HL-60/S4 treated with phorbol 12-myristate 13-acetate at 8.2 ng/mL for 4 days and 3 days (cell line): ENCODE results near the gene GHR.
"Not testable (repeated sequence)": the region's sequence is repeated elsewhere in the genome, so short reads cannot be mapped to it uniquely, and the experiment has no call there.

Source experiments
- in situ Hi-C: fragments of 300-500 bp; cut with MboI; formaldehyde crosslinking; loops from 2 replicates; pipeline ENCODE4 v1.15.0; 2022; ENCODE audit warnings: low sequenced_read_pairs

The GHR gene

DNA sequence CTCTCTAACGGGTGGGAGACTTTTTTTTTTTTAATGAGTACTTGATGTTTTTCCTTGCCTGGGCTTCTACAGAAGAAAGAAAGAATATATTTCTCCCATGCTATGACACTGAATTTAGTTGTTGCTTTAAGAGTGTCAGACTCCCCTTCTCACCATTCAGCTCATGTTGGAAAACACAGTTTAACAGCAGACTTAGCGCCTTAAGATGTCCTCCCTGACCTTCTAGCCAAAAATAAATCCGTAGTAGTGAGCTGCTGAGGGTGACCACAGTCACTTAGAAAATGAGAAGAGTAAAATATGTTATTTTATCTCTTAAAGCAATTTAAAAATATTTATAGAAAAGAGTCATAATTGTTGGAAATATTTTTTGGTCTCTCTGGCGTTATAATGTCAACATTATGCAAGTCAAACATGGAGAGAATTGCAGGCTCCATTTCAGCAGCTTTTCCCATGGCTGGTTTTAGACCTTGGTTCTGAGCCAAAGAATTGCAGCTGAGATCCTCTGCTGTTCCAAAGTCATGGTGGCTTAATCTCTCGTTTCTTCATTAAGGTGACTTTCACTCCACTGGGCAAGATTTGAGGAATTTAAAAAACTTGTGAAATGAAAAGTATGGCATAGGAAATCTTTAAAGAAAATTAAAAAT lies 143.5 kb downstream of the GHR start:
- in situ Hi-C loops = no loop called here

DNA sequence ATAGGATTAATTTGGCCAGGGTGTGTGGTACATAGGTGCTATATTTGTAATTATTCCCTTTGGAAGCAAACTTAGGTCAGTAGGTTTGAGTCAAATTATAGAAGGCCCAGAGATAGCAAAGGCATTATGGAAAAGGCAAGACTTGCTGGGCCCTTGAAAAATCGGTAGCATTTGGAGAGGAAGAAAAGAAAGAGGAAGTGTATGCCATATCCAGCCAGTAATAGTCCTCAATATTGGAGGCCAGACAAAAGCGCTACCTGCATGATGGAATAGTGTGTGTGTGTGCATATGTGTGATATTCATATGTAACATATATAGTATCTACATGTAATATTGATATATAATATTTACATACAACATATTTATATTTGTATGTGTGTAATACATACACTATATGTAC lies 146.1 kb downstream of the GHR start:
- in situ Hi-C loops = no loop called here

DNA sequence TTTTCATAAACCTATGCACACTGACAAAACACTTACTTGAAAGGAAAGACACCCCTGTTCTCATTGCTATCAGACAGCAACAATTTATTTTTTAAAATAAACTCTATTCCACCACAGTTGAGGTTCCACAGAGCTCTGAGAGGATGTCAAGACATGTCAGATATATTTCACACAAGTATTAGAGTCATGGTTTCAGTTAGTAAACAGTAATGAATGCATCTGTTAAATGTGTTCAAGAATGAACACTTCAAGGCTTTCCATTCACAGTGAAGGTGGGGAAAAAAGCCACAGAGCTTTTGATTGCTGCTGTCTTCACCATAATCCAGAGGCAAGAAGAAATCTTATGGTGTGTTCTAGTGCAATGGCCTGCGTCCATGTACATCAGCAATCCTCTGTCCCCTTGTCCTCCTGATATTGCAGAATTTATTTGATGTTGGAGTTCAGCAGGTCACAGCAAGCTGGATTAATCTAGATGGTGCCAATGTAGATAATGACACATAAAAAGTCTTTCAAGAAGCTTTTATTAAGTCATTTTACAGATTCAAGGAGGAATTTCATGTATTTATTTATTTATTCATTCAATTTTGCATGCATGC lies 146.8 kb downstream of the GHR start:
- in situ Hi-C loops = no loop called here

DNA sequence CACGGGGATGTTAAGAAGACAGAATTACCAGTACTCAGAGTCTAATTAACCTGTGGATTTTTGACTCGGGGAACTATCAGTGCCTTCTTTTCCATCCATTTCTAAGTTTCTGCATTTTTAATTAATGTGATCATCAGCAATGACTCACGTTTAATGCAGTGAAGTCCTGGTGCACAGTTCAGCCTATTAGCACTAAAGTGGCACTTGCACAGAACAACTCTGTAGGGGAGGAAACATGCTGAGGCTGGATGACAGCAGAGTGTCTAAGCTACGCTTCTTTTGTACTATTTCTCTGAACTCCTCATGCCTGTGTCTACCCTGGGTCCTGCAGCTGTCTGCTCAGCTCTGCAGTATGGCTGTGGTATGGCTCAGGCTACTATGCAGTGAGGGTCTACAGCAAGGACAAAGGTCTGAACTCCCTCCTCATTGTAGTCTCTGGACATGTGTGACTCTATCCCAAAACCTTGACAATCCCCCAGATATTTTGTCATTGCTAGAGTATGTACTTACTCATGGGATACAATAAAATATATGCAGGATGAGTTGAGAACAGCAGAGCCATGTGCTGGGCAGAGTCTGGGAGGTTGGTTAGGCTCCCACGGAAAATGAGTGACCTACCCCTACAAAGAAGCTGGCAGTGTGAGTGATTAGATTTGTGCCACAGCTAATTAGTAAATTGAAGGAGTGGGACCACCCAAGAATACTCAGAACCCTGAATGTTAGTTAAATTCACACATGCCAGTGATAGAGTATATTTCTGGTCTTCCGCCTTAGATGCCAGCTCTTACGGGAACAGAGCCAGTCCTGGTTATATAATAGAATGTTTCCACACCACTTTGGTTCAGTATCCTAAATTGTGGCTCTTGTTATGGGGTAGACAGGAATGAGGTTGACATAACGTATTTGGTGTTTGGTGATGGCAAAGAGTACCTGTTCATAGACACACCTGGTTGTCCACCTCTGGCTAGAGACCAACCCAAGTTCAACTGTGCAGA lies 148.0 kb downstream of the GHR start:
- in situ Hi-C loops = no loop called here

DNA sequence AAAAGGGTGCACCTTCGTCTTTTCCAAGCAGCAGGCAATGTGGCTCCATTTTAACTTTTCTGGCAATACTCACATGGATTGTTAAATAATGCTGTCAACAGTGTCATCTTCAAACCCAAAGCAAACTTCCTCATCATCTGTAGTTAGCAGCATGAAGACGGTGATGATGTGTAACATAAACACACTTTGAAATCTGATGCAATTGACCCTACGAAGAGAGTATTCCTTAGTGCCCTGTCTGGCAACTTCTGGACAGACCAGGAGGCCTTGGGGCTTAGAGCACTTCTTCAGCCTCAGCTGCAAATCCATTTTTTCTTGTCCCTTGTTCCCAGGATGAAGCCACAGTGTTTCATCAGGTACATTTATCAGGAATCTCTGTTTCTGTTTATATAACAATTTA lies 149.1 kb downstream of the GHR start:
- in situ Hi-C loops = no loop called here

DNA sequence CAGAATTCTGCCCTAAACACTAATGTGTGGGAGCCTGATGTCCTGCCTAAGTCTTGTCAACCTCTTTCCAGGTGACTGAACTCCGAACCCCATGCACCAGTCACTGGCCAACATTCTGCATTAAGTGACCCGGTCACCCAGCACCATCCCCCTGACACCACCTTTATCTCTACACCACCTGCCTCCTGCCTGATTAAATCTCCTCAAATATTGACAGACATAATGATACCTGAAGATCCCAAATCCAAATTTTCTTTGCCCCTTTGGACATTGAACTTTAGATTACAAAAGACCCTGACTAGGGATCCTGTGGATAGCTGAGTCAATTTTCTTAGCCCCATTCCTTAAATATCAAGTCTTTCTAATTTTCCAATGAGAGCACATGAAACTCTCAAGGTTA lies 150.1 kb downstream of the GHR start:
- in situ Hi-C loops = no loop called here

DNA sequence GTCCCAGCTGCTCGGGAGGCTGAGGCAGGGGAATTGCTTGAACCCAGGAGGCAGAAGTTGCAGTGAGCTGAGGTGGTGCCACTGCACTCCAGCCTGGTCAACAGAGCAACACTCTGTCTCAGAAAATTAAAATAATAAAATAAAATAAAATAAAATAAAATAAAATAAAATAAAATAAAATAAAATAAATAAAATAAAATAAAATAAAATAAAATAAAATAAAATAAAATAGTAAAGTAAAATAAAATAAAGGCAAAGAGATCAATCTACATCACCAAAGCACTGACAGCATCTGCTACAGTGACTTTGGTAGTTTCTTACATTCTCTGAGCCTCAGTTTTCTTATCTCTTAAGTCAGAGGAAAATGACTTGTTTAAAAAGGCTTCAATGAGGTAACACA lies 152.7 kb downstream of the GHR start:
- in situ Hi-C loops = not testable (repeated sequence)

DNA sequence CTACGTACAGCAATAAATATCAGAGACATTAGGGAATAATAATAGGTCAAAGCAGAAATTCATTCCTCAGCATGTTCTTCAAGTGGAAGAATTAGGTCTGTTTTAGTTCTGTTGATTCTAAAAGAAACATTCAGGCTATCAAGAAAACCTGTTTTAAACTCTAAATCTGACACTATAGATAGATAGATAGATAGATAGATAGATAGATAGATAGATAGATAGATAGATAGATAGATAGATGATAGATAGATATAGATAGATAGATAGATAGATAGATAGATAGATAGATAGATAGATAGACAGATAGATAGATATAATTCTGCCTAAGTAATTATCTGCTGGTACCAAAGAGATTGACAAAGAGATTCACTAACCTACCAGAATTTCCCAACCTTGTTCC lies 155.7 kb downstream of the GHR start:
- in situ Hi-C loops = not testable (repeated sequence)

DNA sequence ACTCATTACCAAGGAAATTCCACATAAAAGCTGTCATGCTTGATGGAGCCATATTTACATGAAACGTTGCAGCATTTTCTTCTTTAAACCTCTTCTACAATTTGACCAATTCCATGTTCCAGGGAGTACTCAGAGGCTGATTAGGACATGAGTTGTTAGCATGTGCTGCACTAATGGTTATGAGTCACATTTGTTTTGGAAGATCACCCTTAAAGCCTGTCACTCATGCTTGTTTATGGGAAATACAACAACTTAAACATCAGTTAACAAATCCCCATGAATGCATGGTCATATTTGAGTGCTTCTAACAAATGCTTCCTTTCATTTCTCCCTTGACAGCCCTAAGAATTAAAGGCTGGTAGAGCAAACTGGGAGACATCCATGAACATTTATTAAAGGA lies 156.1 kb downstream of the GHR start:
- in situ Hi-C loops = no loop called here

DNA sequence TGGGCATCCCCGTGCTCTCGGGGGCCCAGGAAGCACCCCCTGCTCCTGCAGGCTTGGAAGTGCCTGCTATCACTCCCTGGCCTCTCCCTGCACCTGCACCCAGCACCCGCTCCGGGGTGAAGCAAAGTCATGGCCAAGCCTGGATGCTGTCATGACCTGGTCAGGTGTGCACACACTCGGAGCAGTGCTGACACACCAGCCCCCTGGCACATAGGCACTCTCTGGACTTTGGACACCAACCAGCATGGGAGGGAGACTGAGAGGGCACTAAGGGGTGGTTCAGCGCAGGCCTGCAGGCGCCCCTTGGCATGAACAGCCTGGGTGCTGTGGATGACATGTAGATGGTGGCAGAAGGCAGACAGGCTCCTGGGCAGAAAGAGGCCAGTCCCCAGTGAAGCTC lies 158.6 kb downstream of the GHR start:
- in situ Hi-C loops = no loop called here

DNA sequence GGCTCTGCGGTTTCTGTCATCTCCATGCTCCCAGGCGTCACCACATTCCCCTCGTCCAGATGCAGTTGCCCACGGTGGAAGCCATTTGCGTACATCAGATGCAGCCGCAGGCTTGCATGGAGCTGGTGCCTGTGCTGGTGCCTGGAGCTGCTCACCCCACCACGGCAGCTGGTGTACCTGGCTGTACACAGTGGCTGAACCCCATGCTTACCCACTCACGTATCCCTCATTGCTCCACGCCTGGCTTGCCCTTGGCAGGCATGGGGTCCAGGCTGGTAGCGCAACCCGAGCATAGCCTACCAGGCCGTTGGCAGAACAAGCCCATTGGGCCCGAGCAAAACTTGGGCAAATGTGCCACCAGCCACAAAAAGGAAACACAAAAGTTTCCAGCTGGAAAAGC lies 159.5 kb downstream of the GHR start:
- in situ Hi-C loops = no loop called here

DNA sequence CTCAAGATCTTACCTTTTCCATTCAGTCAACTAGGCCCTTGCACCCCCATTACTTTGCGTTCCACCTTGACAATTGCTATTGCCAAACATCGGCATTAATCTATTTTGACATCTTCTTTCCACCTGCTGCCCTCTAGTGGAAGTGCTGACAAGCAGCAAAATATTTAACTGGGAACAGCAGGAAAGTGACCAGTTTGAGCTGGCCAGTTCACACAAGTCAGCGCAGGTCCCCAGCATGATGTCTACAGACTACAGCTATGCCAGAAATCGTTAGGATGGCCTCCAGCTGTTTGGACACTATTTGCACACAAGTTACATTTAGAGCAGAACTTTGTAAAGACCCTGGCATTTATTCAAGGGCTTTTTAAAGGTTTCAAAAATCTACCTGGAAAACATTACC lies 160.1 kb downstream of the GHR start:
- in situ Hi-C loops = no loop called here

DNA sequence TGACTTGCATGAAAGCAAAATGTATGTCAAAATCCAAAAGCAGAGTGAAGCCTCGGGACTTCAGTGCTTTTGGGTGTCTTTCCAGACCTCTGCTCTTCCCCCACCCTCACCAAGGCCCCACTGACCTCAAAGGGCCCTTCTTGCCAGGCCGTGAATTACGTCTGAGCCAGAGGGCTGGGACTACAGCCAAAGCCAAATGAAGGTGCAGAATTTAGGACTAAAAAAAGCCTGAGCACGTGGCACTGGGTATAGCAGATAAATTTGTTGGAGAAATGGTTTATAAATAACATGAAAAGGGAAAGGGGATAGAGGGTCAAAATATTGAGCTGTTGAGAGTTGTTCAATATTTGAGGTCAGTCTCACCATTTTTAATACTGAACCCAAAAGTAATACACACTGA lies 163.4 kb downstream of the GHR start:
- in situ Hi-C loops = no loop called here

DNA sequence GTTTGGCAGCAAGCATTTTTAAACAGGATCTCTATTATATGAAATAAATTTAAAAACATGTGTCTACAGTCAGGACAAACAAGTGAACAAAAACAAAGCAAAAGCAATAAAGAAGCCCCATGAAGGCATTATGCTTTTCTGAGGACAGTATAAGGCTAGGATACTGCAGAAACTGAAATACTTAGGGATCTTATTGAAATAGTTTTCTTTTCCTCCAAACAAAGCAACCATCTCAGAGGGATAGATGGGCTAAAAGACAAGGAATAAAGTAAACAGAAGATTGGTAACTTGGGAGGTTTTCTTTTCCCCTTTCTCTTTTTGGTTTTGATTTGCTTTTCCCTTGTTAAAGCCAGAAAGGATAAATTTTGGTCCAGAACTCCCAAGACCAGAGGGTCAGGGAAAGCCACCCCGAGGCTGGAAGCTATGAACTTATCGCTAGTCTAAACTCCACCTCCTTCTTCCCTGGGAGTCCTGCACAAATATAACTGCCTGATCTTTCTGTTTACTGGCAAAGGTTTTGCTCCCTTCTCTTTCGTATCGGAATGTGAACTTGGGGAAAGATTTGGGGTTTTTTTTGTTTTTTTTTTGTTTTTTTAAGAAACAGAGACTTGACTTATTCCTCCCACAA lies 164.0 kb downstream of the GHR start:
- in situ Hi-C loops = no loop called here

DNA sequence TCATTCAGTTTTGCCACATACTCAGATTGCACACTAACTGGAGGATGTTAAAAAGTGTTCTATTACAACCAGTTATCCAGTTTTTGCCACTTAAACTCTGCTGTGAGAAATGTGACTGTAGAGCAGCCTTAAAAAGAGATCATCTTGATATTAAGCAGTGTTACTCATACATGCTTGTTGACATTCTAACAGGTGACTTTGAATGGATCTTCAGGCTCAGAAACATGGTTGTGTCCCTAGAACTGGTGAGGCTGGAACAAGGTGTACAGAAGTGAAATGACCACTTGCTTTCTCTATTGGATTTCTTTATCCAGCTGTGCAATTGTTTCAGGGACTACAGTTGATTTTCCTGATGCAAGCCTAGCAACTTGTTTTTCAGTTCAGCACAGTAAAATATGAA lies 167.3 kb downstream of the GHR start:
- in situ Hi-C loops = no loop called here

DNA sequence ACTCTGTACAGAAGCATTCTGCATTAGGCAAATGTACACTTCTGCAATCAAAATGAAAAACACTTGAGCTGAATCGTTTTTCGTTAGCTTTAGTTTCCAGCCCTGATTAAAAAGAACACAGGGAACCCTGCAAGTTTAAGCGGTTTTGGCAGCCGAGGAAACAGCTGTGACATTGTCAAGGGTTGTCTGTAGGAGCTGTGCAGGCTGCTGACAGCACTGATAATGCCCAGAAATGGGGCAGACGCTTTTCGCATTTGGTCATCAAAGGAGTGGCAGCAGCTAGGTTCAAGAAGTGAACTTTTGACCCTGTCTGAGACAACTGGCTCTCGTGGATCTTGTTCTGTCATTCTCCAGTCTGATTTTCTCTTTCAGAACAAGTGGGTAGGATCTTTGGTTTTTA lies 167.8 kb downstream of the GHR start:
- in situ Hi-C loops = no loop called here

DNA sequence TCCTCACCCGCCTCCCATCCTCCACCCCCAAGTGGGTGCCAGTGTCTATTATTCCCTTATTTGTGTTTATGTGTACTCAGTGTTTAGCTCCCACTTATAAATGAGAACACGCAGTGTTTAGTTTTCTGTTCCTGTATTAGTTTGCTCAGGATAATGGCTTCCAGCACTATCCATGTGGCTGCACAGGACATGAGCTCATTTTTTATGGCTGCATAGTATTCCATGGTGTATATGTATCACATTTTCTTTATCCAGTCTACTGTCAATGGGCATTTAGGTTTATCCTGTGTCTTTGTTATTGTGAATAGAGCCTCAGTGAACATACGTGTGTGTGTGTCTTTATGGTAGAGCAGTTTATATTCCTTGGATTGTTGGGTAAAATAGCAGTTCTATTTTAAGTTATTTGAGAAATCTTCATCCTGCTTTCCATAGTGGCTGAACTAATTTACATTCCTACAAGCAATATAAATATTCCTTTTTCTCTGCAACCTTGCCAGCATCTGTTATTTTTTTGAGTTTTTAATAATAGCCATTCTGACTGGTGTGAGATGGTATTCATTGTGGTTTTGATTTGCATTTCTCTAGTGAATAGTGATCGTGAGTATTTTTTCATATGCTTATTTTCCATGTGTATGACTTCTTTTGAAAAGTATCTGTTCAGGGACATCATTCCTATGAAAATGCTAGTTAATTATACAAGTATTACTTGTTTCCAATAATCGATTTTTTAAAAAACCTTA lies 169.3 kb downstream of the GHR start:
- in situ Hi-C loops = no loop called here

DNA sequence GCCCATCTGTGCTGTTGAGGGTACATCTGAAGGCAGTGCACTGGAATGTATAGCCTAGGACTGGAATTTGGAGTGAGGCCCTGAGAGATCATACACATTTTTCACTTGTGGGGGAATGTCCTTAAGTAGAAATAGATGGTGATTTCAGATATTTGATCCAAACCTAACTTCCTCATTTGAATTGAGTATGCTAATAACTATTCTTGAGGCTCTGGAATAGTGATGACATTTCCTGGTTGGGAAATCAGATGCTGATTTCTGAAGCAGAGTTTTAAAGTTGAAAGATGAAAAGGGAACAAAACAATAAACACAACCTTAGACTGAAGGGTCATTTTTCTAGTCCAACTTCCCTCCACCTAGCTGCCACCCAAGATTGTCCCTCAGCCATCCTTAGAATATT lies 170.4 kb downstream of the GHR start:
- in situ Hi-C loops = no loop called here

DNA sequence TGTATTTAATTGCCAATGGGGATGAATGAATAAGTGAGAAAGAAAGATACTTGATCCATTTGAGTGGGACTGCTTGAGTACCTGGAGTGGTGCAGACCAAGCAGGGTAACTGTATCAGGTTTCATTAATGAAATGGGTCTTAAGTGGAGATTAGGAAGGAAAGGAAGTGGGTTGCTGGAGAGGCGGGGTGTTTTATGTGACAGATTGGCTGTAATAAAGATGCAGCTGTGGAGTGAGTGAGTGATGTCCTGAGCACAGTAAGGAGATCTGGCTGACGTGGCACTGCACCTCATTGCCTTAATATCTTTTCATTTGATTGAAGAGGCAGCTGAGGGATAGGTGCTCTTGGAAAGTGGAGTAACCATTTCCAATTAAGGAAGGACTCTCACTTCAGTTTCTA lies 172.4 kb downstream of the GHR start:
- in situ Hi-C loops = no loop called here

DNA sequence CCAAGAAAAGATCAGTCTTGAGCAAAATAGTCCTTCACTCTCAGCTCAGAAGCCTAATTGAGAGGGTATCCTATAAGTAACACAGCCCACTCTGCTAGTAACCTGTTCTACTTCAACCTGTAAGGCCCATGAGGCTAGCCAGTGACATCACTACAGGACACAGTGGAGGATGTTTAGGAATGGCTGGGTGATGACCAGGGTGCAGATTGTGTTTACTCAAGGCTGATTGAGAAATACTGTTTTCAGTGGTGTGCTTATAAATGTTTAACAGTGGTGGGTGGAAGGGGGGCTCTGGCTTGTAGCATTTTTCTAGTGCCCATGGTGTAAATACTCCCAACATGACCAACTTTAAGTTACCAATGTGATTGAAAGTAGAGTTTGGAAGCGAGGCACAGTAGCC lies 173.6 kb downstream of the GHR start:
- in situ Hi-C loops = no loop called here
